Measurements from ENCODE around the gene BCR. TPM values are rescaled to one million over a fixed set of nuclear protein-coding genes. Genes with fewer than 3 reads are reported as not detected.

Gene BCR
- total and polyA plus RNA-seq, 2 donors (not counting 1 experiment from before 2014, with no cell fraction given), result 30.2 to 46.4 TPM

GRCh38 chr22:23180893-23181720 is 798 bp downstream of the BCR start:
- ChIA-PET CTCF (interaction anchor here (1.1 to 16.5 kb wide), 10 partner anchors 12 to 205 kb away, joined by 3 to 494 read pairs (median 4); no protein-coding TSS in a partner anchor), POLR2A (interaction anchor here (0.5 to 2.4 kb wide), 7 partner anchors 24 to 113 kb away, joined by 3 to 7 read pairs (median 3); partner anchors contain the start of gene RAB36)
- Histone ChIP-seq H3K79me2 (ENCODE audit: control insufficient read depth, insufficient read depth, low read length) (peaks cover 51% of the 10 kb centered on the region), H3K4me1 (ENCODE audit: control insufficient read depth in 2 of 2, insufficient read depth in 2 of 2, low read length in 2 of 2) (peaks cover 57 to 82% of the 10 kb centered on the region in 2 donors), H3K27ac (ENCODE audit: low read length in 2 of 2) (no peak overlapping the region), H3K9me3 (ENCODE audit: control extremely low read depth in 1 of 3, control insufficient read depth in 2 of 3, insufficient read depth in 1 of 3, low read length in 2 of 3) (peaks cover 0 to 11% (median 8%) of the 10 kb centered on the region in 3 donors), H2AFZ (ENCODE audit: insufficient read depth, low read depth, low read length, poor library complexity, severe bottlenecking) (peak overlapping the region; percentile 62), H3K4me3 (ENCODE audit: control extremely low read depth in 1 of 5, extremely low read depth in 1 of 5, insufficient read depth in 1 of 5, low read depth in 2 of 5, low read length in 4 of 5) (peak overlapping the region; percentile 61 to 75 (median 67)), H3K27me3 (replicated peaks in 1 of 4; ENCODE audit: control extremely low read depth in 1 of 4, control insufficient read depth in 3 of 4, insufficient read depth in 4 of 4, low read length in 3 of 4) (peaks cover 0 to 11% (median 3%) of the 10 kb centered on the region in 4 experiments), H3K9ac (ENCODE audit: low read length) (peak overlapping the region; percentile 65), H3K36me3 (replicated peaks in 1 of 2; ENCODE audit: control extremely low read depth in 1 of 2, control insufficient read depth in 1 of 2, extremely low read depth in 1 of 2, insufficient read depth in 2 of 2, low read length in 1 of 2) (no peaks in the 10 kb centered on the region), H3K4me2 (replicated peaks; ENCODE audit: low read depth, low read length, poor library complexity, severe bottlenecking) (peak overlapping the region; percentile 78), H4K20me1 (ENCODE audit: control insufficient read depth, insufficient read depth, low read length, poor library complexity, severe bottlenecking) (peaks cover 40% of the 10 kb centered on the region)
- Mint-ChIP-seq H3K4me1 (peaks cover 55% of the 10 kb centered on the region), H3K27ac (no peak overlapping the region), H3K9me3 (ENCODE audit: insufficient read depth) (no peaks in the 10 kb centered on the region), H3K27me3 (peaks cover 7% of the 10 kb centered on the region), H3K4me3 (peak overlapping the region; percentile 91)
- ATAC-seq (ENCODE audit: low read depth) (peak; percentile 3), DNase-seq (peak; percentile 71)
- intact Hi-C loops (cut with micrococcal nuclease), result loop anchor here (5.0 kb wide), 1 partner anchor 34 kb away; the partner anchor contains the start of gene RAB36
- TF ChIP-seq CTCF (IDR thresholded peaks at IDR 0.05) (no peak), EZH2 (IDR thresholded peaks at IDR 0.05; ENCODE audit: borderline replicate concordance, insufficient read depth, low read depth, low read length, poor library complexity, severe bottlenecking) (no peak)
- WGBS (ENCODE audit: insufficient coverage), result 1% methylated on average over 112 of the region's 112 CpGs

Measured in B cell (primary cell).